ENCODE measurements around the gene TIE1.

GRCh38 chr1:43293176-43293575 is 7.6 kb upstream of the TIE1 start:
- TF ChIP-seq CTCF (conservative IDR thresholded peaks at IDR 0.05 in 1 of 2, IDR thresholded peaks at IDR 0.05 in 1 of 2; ENCODE audit: low read depth in 1 of 2, low read length in 2 of 2) (no peak), EZH2 (IDR thresholded peaks at IDR 0.05; ENCODE audit: low read length, missing control alignments) (no peak)
